Liver (tissue), 9 donors: Measurements from ENCODE around the gene TOX2. TPM values are rescaled to one million over a fixed set of nuclear protein-coding genes. Genes with fewer than 3 reads are reported as not detected.

ENCODE experiments used
- DNase-seq: peaks from one replicate; pipeline ENCODE4 v3.0.0-alpha.2; 2017; ENCODE audit warnings: low spot score
- H3K27ac ChIP-seq, 2 donors: one replicate each; pipeline ENCODE4 v1.7.0; 2013; ENCODE audit warnings: inconsistent platforms in 2 of 2, low read length in 2 of 2, control low read depth in 1 of 2, low read depth in 1 of 2, mild to moderate bottlenecking in 1 of 2
- H3K27me3 ChIP-seq, 4 donors: one replicate each; pipeline versions ENCODE4 v1.6.1 to v1.7.0; 2013; ENCODE audit warnings: low read length in 3 of 4, inconsistent platforms in 1 of 4, mild to moderate bottlenecking in 1 of 4, moderate library complexity in 1 of 4; ENCODE audit not compliant: control insufficient read depth in 4 of 4, insufficient read depth in 4 of 4
- H3K36me3 ChIP-seq, 4 donors: one replicate each; pipeline versions ENCODE4 v1.6.1 to v1.7.0; 2013; ENCODE audit warnings: low read length in 3 of 4, mild to moderate bottlenecking in 3 of 4, low read depth in 1 of 4, moderate library complexity in 1 of 4; ENCODE audit not compliant: control insufficient read depth in 4 of 4, insufficient read depth in 3 of 4
- H3K4me1 ChIP-seq, 4 donors: one replicate each; pipeline versions ENCODE4 v1.6.1 to v1.7.0; 2013; ENCODE audit warnings: low read length in 3 of 4, mild to moderate bottlenecking in 3 of 4, moderate library complexity in 1 of 4; ENCODE audit not compliant: control insufficient read depth in 4 of 4, insufficient read depth in 4 of 4
- H3K4me3 ChIP-seq, 3 donors: one replicate each; pipeline versions ENCODE4 v1.6.1 to v1.7.0; 2013; ENCODE audit warnings: low read length in 3 of 3, control low read depth in 1 of 3, low read depth in 1 of 3, mild to moderate bottlenecking in 1 of 3
- H3K9ac ChIP-seq, 2 donors: one replicate each; pipeline ENCODE4 v1.7.0; 2013; ENCODE audit warnings: low read length in 2 of 2, mild to moderate bottlenecking in 2 of 2, moderate library complexity in 2 of 2, control low read depth in 1 of 2, low read depth in 1 of 2
- H3K9me3 ChIP-seq, 4 donors: one replicate each; pipeline versions ENCODE4 v1.6.1 to v1.7.0; 2013; ENCODE audit warnings: low read length in 3 of 4; ENCODE audit not compliant: control insufficient read depth in 4 of 4
- EGR1 ChIP-seq, 2 donors: IDR thresholded peaks; 2 replicates each; pipeline ENCODE4 v1.6.1; 2016 to 2018; ENCODE audit warnings: antibody characterized with exemption in 2 of 2, low read depth in 2 of 2
- JUND ChIP-seq, 2 donors: IDR thresholded peaks; 2 replicates each; pipeline ENCODE4 v1.6.1; 2016; ENCODE audit warnings: antibody characterized with exemption in 2 of 2
- RAD21 ChIP-seq, 2 donors: IDR thresholded peaks; 2 replicates each; pipeline ENCODE4 v1.6.1; 2016; ENCODE audit warnings: antibody characterized with exemption in 2 of 2, mild to moderate bottlenecking in 2 of 2
- REST ChIP-seq: IDR thresholded peaks from 2 replicates; pipeline ENCODE4 v1.6.1; 2016; ENCODE audit warnings: antibody characterized with exemption, mild to moderate bottlenecking
- SP1 ChIP-seq: IDR thresholded peaks from 2 replicates; pipeline ENCODE4 v1.6.1; 2018; ENCODE audit warnings: antibody characterized with exemption, mild to moderate bottlenecking
- TAF1 ChIP-seq: conservative IDR thresholded peaks from 2 replicates; pipeline ENCODE4 v1.6.1; 2016; ENCODE audit warnings: antibody characterized with exemption, mild to moderate bottlenecking
- YY1 ChIP-seq: IDR thresholded peaks from 2 replicates; pipeline ENCODE4 v1.6.1; 2016; ENCODE audit warnings: antibody characterized with exemption, mild to moderate bottlenecking
- WGBS: extraction: QIAGEN DNeasy Blood & Tissue Kit; methylation state at CpG from one replicate; pipeline ENCODE4 v1.1.7; 2013; 5-methylcytosine and 5-hydroxymethylcytosine counted together
- polyA plus RNA-seq, 2 donors: library from polyadenylated mRNA; stranded (reverse) in 1 of 2; unstranded in 1 of 2; fragments of 200-250 nt in 1 of 2; fragments of >200 nt in 1 of 2; fragmentation: Nextera tagmentation in 1 of 2; extraction: Ambion mirVana in 1 of 2; gene quantifications; one replicate each; pipeline versions ENCODE4 v1.2.1 to v1.2.3, GENCODE V29; 2013 to 2015
- total RNA-seq, 2 donors: library from RNA; depleted of rRNA; stranded (reverse); fragments of >200 nt; gene quantifications; one replicate each; pipeline ENCODE4 v1.2.3, GENCODE V29; 2014
- TF ChIP-seq, protein P1 (sequence below): fragments of 150-350 bp; IDR thresholded peaks from 2 replicates; pipeline ENCODE4 v1.5.1; 2017; ENCODE audit warnings: improper control_type of control experiment, low read depth, low read length; ENCODE audit not compliant: missing input control
- TF ChIP-seq, protein P2 (sequence below): IDR thresholded peaks from 2 replicates; pipeline ENCODE4 v1.6.1; 2016; ENCODE audit warnings: antibody characterized with exemption
- donor health status: healthy.
- donor health status: healthy.
- donor health status: healthy.
- donor health status: healthy.
- donor health status: healthy.

Gene TOX2
- total and polyA plus RNA-seq, 4 donors = 0.33 to 2.7 (median 1.4) TPM

- no peak for DNase-seq
- 16% methylated on average over 4 of the region's 4 CpGs for WGBS
- H3K4me3 ChIP-seq = no peak overlapping the region
Observed at GRCh38 chr20:43900496-43900895, 14.2 kb upstream of the TOX2 start.

GRCh38 chr20:43901296-43901695, 13.4 kb upstream of the TOX2 start:
- no peak overlapping the region for H3K9ac ChIP-seq
- H3K4me1 ChIP-seq = peaks cover 3 to 28% (median 11%) of the 10 kb centered on the region in 4 donors
- TF ChIP-seq RAD21 (IDR thresholded peaks at IDR 0.05) (no peak), REST (no peak), YY1 (no peak)
- TF ChIP-seq, protein P1, sequence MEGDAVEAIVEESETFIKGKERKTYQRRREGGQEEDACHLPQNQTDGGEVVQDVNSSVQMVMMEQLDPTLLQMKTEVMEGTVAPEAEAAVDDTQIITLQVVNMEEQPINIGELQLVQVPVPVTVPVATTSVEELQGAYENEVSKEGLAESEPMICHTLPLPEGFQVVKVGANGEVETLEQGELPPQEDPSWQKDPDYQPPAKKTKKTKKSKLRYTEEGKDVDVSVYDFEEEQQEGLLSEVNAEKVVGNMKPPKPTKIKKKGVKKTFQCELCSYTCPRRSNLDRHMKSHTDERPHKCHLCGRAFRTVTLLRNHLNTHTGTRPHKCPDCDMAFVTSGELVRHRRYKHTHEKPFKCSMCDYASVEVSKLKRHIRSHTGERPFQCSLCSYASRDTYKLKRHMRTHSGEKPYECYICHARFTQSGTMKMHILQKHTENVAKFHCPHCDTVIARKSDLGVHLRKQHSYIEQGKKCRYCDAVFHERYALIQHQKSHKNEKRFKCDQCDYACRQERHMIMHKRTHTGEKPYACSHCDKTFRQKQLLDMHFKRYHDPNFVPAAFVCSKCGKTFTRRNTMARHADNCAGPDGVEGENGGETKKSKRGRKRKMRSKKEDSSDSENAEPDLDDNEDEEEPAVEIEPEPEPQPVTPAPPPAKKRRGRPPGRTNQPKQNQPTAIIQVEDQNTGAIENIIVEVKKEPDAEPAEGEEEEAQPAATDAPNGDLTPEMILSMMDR = no peak
- DNase-seq = no peak
- WGBS = 64% methylated on average over 3 of the region's 3 CpGs
- no peak overlapping the region for H3K27ac ChIP-seq
- H3K4me3 ChIP-seq = no peak overlapping the region
- no peaks in the 10 kb centered on the region for H3K27me3 ChIP-seq
- no peaks in the 10 kb centered on the region for H3K36me3 ChIP-seq
- peaks cover 0 to 2% (median 0%) of the 10 kb centered on the region in 4 donors for H3K9me3 ChIP-seq

More at GRCh38 chr20:43900496-43900895, 14.2 kb upstream of the TOX2 start:
- H3K36me3 ChIP-seq = no peaks in the 10 kb centered on the region
- TF ChIP-seq, protein P2, sequence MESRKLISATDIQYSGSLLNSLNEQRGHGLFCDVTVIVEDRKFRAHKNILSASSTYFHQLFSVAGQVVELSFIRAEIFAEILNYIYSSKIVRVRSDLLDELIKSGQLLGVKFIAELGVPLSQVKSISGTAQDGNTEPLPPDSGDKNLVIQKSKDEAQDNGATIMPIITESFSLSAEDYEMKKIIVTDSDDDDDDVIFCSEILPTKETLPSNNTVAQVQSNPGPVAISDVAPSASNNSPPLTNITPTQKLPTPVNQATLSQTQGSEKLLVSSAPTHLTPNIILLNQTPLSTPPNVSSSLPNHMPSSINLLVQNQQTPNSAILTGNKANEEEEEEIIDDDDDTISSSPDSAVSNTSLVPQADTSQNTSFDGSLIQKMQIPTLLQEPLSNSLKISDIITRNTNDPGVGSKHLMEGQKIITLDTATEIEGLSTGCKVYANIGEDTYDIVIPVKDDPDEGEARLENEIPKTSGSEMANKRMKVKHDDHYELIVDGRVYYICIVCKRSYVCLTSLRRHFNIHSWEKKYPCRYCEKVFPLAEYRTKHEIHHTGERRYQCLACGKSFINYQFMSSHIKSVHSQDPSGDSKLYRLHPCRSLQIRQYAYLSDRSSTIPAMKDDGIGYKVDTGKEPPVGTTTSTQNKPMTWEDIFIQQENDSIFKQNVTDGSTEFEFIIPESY = no peak
- TF ChIP-seq TAF1 (no peak), JUND (IDR thresholded peaks at IDR 0.05) (no peak), EGR1 (IDR thresholded peaks at IDR 0.05; ENCODE audit: low read depth in 2 of 2) (no peak), SP1 (no peak)
- H3K4me1 ChIP-seq = peaks cover 3 to 26% (median 11%) of the 10 kb centered on the region in 4 donors
- no peak overlapping the region for H3K9ac ChIP-seq
- no peak overlapping the region for H3K27ac ChIP-seq
- H3K27me3 ChIP-seq = no peaks in the 10 kb centered on the region
- H3K9me3 ChIP-seq = peaks cover 0 to 2% (median 0%) of the 10 kb centered on the region in 4 donors
